ENCODE measurements around the gene JMJD1C.

Gene JMJD1C

DNA sequence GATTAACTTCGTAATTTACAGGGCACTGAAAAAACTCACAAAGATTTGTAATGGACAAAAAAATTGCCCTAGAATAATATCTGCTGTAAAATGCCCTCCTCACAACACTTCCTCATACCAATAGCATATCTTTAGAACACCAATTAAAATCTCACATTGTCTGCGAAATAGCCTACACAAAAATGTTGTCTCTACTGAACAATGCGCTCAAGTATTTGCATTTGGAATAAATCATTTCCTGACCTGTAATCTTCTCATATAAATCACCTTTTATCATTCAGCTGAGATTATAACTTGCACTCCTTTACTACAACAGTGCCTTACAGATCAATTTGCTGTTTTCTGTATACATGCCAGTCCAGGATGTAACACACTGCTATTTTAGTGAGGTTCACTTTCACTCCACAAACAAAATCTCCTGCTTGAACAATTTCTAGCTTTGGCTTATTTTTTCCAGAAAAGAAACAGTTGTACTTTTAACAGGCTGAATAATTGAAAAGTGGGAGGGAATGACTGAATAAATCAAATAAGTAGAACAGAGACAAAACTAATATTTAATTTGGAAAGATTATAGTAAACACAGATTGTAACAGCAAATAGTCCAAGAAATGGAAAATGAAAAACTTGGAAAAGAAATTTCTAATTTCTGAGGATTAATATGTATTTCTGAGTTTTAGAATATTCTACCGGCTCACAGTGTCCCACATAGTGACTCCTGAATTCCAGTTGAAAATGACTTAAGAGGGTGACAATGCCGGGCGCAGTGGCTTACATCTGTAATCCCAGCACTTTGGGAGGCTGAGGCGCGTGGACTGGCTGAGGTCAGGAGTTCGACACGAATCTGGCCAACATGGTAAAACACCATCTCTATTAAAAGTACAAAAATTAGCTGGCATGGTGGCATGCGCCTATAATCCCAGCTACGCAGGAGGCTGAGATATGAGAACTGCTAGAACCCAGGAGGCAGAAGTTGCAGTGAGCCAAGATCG is 30.6 kb downstream of the JMJD1C start:
- no peak for DNase-seq

- no peak for DNase-seq
Observed at GRCh38 chr10:63431962-63432797, 33.6 kb downstream of the JMJD1C start.

DNA sequence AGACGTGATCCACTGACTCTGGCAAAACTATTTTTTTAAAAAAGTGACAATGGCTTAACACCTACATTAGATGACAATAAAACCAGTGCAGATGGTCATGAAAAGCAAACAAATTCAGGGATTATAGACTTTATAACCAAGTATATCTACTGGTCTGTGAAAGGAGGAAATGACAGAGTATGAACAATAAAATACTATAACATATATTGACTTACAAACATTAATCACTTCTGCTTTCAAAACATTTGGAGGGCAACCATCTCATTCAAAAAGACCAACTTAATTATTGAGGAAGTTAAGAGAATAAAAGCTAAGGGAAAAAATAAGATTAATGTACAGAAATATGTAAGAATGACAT is 34.8 kb downstream of the JMJD1C start:
- DNase-seq, result no peak

GRCh38 chr10:63430091-63430998 is 35.4 kb downstream of the JMJD1C start:
- DNase-seq, result no peak

- DNase-seq, result no peak
Observed at GRCh38 chr10:63429281-63429680, 36.5 kb downstream of the JMJD1C start.

DNA sequence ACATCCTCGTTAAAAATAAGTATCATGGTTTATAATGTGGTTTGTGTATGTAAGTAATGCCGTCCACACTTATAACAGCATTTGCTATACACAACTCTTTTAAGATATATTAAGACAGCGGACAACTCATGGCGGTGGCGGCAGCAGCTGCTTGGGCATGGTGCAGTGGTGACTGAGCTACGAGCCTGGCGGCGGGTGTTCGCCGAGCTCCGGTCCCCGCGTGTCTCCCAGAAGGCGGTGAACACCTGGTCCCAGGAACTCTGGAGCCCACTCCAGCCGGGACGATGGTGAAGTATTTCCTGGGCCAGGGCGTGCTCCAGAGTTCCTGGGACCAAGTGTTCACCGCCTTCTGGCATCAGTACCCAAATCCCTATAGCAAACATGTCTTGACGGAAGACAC is 38.8 kb downstream of the JMJD1C start:
- DNase-seq, result no peak

GRCh38 chr10:63425512-63425911 is 40.3 kb downstream of the JMJD1C start:
- no peak for DNase-seq

DNA sequence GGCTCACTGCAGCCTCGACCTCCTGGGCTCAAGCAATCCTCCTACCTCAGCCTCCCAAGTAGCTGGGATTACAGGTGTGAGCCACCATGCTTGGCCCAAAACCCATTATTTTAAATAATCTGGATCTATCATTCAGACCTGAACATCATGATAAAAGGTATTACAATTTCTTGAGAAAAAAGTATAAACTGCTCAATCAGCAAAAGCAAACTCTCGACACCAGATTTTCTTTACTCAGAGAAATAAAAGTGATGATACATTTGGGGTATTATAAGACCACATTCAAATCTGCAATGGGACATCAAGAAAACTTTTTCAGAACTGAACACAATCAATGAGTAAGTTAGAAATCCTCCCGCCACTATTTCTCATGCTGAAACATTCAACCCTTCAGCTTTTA is 41.2 kb downstream of the JMJD1C start:
- no peak for DNase-seq

- no peak for DNase-seq
Observed at GRCh38 chr10:63423494-63423893, 42.3 kb downstream of the JMJD1C start.

DNA sequence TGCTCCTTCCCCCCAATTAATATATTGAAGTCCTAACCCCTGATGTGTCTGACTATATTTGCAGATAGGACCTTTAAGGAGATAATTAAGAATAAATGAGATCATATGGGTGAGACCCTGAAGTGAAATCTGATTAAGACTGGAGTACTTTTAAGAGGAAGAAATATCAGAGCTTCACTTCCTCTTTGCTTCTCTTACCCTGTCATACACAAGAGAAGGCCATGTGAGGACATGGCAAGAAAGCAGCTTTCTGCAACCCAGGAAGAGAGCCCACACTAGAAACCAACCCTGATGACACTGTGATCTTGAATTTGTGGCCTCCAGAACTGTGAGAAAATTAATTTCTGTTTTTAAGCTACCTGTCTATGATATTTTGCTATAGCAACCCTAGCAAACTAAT is 44.2 kb downstream of the JMJD1C start:
- DNase-seq, result no peak

DNA sequence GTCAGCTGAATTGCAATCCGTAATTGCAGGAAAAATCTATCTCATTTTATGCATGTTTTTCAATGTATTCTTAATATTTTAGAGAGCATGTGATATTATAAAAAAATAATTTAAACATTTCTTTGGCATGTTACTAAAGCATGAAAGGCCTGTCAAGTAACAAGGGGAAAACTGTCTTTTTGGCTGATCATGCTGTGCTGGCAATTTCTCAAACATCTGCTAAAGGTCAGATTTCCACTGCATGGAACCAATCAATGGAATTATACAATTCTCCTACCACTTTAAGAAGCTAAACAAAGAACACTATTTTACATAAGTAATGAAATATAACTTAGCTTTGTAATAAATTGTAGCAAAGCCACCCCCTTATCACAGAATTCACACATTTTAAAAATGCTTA is 49.4 kb downstream of the JMJD1C start:
- DNase-seq, result no peak

DNA sequence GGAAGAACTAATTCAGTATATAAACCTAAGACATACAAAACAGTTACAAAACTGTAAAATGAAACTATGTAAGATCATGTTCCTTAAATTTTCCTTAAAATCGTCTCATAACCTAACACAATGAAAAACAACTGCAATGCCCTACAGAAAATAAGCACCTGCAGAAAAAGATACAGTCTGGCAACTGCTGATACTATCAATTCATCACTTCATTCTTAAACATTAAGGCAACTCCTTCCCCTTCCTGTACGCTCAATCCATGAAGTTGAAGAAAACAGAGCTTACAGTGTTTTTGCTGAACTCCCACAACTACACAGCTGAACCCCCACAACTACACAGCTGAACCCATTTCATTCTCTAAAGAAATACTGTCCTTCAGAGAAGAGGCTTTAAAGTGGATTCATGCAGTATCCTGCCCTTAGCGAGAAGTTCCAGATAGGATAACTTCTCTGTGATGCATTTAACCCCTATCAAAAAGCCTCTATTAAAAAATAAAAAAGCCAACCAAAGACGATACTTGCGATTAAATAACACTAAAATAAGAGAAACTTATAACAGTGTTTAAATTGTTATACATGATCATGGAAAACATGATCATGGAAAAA is 50.0 kb downstream of the JMJD1C start:
- DNase-seq, result no peak

DNA sequence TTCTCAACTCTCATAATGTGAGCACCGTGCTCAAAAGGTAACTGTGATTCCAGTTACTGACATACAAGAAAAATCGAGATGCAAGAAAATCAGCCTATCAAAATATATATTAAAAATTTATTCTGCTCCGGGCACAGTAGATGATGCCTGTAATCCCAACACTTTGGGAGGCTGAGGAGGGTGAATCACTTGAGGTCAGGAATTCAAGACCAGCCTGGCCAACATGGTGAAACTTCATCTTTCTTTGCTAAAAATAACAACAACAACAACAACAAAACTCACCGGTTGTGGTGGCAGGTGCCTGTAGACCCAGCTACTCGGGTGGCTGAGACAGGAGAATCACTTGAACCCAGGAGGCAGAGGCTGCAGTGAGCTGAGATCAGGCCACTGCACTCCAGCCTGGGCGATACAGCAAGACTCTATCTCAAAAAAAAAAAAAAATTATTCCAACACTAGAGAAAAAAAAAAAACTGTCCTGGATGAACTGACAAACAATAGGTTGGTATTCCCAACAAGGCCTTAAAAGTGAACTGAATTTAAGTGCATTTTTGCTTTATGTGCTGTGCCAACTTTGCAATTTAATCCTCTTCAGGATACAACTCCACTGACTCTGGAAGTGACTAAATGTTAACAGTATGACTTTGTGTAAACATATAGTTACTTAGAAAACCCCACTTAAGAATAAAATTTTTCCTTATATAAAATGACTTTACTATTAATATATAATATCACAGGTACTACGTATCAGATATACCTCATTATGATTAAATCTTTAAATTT is 51.1 kb downstream of the JMJD1C start:
- DNase-seq, result no peak

- no peak for DNase-seq
Observed at GRCh38 chr10:63413429-63413828, 52.3 kb downstream of the JMJD1C start.

GRCh38 chr10:63412304-63412703 is 53.5 kb downstream of the JMJD1C start:
- no peak for DNase-seq

DNA sequence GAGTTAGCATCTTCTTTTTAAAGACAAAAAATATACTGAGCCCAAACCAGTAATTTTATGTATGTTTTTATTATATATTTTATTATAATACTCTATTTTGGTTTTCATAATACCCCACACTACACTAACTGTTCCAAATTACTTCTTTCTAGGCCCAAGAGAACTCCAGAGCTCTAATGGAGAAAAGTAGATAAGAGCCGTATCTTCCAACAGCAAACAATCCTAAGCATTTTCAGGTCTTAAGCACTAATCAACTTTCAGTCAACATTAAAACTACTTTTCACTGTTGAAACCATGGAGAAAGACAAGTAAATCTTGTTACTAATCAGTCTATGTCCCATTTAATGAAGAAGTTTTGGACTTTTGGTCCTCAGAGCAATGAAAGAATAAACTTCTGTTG is 55.1 kb downstream of the JMJD1C start:
- no peak for DNase-seq

GRCh38 chr10:63409465-63410027 is 56.2 kb downstream of the JMJD1C start:
- no peak for DNase-seq

DNA sequence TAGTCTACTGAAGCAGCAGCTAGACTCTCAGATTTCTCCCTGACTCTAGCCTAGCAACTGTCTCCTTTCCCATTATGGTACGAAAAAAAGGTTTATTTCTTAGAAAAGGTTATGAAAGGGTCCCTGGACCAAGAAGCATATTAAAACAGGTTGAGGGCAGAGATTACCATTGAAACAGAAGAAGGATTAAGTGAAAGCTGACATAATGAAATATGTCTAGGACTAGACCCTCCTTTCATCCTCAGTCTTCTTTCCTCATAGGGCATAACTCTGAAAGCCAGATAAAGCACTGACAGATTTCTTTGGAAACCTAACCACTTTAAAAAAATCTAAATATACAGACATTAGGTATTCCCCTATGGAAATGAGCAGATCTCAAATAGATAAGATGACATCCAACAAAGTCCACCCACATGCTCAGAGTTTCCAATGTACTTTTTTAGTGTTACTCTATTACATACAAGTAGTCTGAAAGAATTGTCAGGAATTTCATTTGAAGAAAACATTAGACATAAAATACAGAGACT is 58.6 kb downstream of the JMJD1C start:
- no peak for DNase-seq

DNA sequence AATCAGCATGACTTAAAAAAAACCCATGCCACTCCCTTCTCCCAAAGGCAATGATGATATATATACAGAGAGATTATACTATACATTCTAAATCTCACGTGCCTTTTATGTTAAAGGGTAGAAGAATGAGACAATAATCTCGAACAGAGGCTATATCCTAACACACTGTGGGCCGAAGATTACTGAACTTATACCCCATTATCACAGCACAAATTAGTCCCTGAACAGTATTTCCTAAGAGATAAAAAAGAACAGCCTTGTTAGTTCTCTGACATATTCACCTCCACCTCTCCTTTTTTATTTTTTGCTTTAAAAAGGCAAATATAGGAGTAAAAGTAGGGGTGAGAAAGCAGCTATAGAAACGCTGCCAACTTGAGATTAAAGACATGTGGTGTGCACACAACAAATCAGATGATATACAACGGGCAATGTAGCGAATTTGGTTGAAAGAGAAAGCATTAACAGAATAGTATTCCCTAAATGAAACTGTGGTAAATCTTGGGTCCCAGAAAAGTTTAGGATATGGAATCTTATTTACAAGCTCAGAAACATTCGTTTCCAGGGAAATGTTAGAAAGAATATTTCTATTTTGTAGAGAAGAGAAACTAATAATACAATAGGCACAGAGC is 69.5 kb downstream of the JMJD1C start:
- DNase-seq, result no peak

DNA sequence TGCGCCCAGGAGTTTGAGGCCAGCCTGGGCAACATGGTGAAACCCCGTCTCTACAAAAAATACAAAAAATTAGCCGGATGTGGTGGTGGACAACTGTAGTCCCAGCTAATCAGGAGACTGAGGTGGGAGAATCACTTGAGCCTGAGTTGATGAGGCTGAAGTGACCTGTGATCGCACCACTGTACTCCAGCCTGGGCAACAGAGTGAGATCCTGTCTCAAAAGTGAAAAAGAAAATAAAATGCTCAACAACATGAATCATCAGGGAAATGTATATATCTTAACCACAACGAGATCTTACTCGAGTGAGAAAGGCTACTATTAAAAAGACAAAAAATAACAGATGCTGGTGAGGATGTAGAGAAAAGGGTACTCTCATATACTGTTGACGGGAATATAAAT is 72.7 kb downstream of the JMJD1C start:
- DNase-seq, result no peak

GRCh38 chr10:63392224-63392623 is 73.6 kb downstream of the JMJD1C start:
- no peak for DNase-seq

Data from NCI-H1105 (cell line).